Keratinocyte (primary cell): ENCODE results near the gene CREBL2. TPM values are rescaled to one million over a fixed set of nuclear protein-coding genes. Genes with fewer than 3 reads are reported as not detected.
A peak's percentile ranks its signal among the peaks of the same experiment; 100 is the strongest.

Experiments
- DNase-seq: peaks from one replicate; pipeline ENCODE4 v3.0.0-alpha.2; 2011; ENCODE audit warnings: low read depth, missing footprints, low spot score
- FAIRE-seq: peaks from 2 replicates; lab custom pipeline; 2011; peaks lifted over from hg19 to GRCh38; lab: Jason Lieb, UNC
- H2AFZ ChIP-seq: 2 replicates; pipeline ENCODE4 v1.6.0; 2012; ENCODE audit warnings: low read length, control low read depth, inconsistent platforms; ENCODE audit not compliant: control insufficient read depth
- H3K27ac ChIP-seq: 2 replicates; pipeline ENCODE4 v1.5.1; 2011; ENCODE audit warnings: low read length; ENCODE audit not compliant: control insufficient read depth, insufficient read depth
- H3K27me3 ChIP-seq: 3 replicates; pipeline ENCODE4 v1.6.0; 2011; ENCODE audit warnings: low read length; ENCODE audit not compliant: control insufficient read depth, insufficient read depth; ENCODE audit errors: extremely low read depth
- H3K36me3 ChIP-seq, 2 experiments: 2 replicates in 1 of 2; 3 replicates in 1 of 2; pipeline ENCODE4 v1.5.1; 2011; ENCODE audit warnings: low read length in 2 of 2, mild to moderate bottlenecking in 1 of 2; ENCODE audit not compliant: control insufficient read depth in 2 of 2, insufficient read depth in 2 of 2; ENCODE audit errors: extremely low read depth in 1 of 2
- H3K4me1 ChIP-seq: 3 replicates; pipeline ENCODE4 v1.5.1; 2011; ENCODE audit warnings: low read length; ENCODE audit not compliant: control insufficient read depth, insufficient read depth; ENCODE audit errors: extremely low read depth
- H3K4me2 ChIP-seq: 3 replicates; pipeline ENCODE4 v1.6.0; 2011; ENCODE audit warnings: low read depth, low read length; ENCODE audit not compliant: control insufficient read depth, insufficient read depth; ENCODE audit errors: extremely low read depth
- H3K4me3 ChIP-seq, 3 experiments: fragments of 200-600 bp in 1 of 3; sonication (generic) in 1 of 3; 2 replicates in 2 of 3; 3 replicates in 1 of 3; pipeline ENCODE4 v1.5.1; 2011 to 2016; ENCODE audit warnings: low read length in 3 of 3, mild to moderate bottlenecking in 3 of 3, control low read depth in 2 of 3, inconsistent platforms in 1 of 3, low read depth in 1 of 3, mixed read lengths in 1 of 3, mixed run types in 1 of 3, moderate library complexity in 1 of 3; ENCODE audit not compliant: control insufficient read depth in 2 of 3, insufficient read depth in 2 of 3; ENCODE audit errors: extremely low read depth in 1 of 3
- H3K79me2 ChIP-seq: 2 replicates; pipeline ENCODE4 v1.6.0; 2012; ENCODE audit warnings: low read length; ENCODE audit not compliant: control insufficient read depth, insufficient read depth
- H3K9ac ChIP-seq: 3 replicates; pipeline ENCODE4 v1.6.0; 2011; ENCODE audit warnings: low read length; ENCODE audit not compliant: control insufficient read depth, insufficient read depth; ENCODE audit errors: extremely low read depth
- H3K9me1 ChIP-seq: 3 replicates; pipeline ENCODE4 v1.6.0; 2011; ENCODE audit warnings: low read length; ENCODE audit not compliant: control insufficient read depth, insufficient read depth; ENCODE audit errors: extremely low read depth
- H3K9me3 ChIP-seq: 2 replicates; pipeline ENCODE4 v1.5.1; 2012; ENCODE audit warnings: low read depth, low read length; ENCODE audit not compliant: control insufficient read depth
- H4K20me1 ChIP-seq: 3 replicates; pipeline ENCODE4 v1.6.0; 2011; ENCODE audit warnings: low read length; ENCODE audit not compliant: control insufficient read depth, insufficient read depth; ENCODE audit errors: extremely low read depth
- EZH2 ChIP-seq: IDR thresholded peaks from one replicate; pipeline ENCODE4 v1.6.1; 2012; ENCODE audit warnings: inconsistent platforms, mild to moderate bottlenecking, low read length, moderate library complexity
- dilution Hi-C: fragments of 300-500 bp; cut with MboI; formaldehyde crosslinking; loops from one replicate; pipeline ENCODE4 v1.7.0; 2020; ENCODE audit warnings: low sequenced_read_pairs; ENCODE audit not compliant: extremely low pct_ligation_motif_present
- polyA plus RNA-seq, 5 experiments: library from polyadenylated mRNA; depleted of rRNA in 3 of 5; stranded (reverse) in 3 of 5; stranded (forward) in 1 of 5; unstranded in 1 of 5; fragments of >200 nt; gene quantifications; 1 replicate in 1 of 5; 2 replicates in 3 of 5; 3 replicates in 1 of 5; pipeline versions ENCODE4 v1.2.1 to v1.2.3, GENCODE V29; 2011 to 2012; ENCODE audit warnings: missing spikeins in 2 of 5, low read depth in 1 of 5, low replicate concordance in 1 of 5
- TF ChIP-seq, protein P1 (sequence below), 3 experiments: IDR thresholded peaks in 1 of 3; conservative IDR thresholded peaks in 1 of 3; optimal IDR thresholded peaks in 1 of 3; 2 replicates in 2 of 3; 3 replicates in 1 of 3; pipeline versions ENCODE3 to v1.5.1; 2011; ENCODE audit warnings: low read length in 3 of 3, mild to moderate bottlenecking in 3 of 3, moderate library complexity in 2 of 3, control low read depth in 1 of 3, inconsistent platforms in 1 of 3; ENCODE audit not compliant: insufficient read depth in 2 of 3; ENCODE audit errors: extremely low read depth in 1 of 3

Gene CREBL2
- polyA plus RNA-seq, 1 donor (not counting 4 experiments of a cell fraction or from before 2014, with no cell fraction given), result 15.8 TPM

DNA sequence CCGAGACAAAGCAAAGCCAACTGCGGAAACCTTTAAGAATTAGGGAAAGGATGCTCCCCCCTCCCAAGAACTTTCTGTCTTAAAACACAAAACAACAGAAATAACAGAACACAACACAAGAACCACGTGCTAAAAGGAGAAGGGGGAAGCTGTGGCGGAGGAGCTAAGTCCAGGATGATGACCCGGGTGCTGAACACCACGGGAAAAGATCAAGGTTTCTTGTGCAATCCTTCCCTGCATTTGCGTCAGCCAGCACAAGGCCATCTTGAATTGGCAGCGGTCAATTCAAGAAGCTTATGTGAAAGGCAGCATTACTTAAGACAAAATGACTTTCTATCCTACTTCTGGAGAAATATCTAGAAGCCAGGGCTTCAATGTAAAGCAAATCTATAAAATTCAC is 11.0 kb upstream of the CREBL2 start:
- Histone ChIP-seq H3K9me1 (no peaks in the 10 kb centered on the region), H3K36me3 (no peaks in the 10 kb centered on the region), H3K27me3 (no peaks in the 10 kb centered on the region), H3K9ac (no peak overlapping the region), H4K20me1 (no peaks in the 10 kb centered on the region), H3K27ac (no peak overlapping the region), H2AFZ (peak overlapping the region; percentile 4), H3K4me3 (no peak overlapping the region), H3K4me2 (no peak overlapping the region), H3K9me3 (no peaks in the 10 kb centered on the region), H3K4me1 (peaks cover 12% of the 10 kb centered on the region), H3K79me2 (no peaks in the 10 kb centered on the region)
- dilution Hi-C loops, result no loop called here
- no peak for TF ChIP-seq EZH2
- TF ChIP-seq, protein P1, sequence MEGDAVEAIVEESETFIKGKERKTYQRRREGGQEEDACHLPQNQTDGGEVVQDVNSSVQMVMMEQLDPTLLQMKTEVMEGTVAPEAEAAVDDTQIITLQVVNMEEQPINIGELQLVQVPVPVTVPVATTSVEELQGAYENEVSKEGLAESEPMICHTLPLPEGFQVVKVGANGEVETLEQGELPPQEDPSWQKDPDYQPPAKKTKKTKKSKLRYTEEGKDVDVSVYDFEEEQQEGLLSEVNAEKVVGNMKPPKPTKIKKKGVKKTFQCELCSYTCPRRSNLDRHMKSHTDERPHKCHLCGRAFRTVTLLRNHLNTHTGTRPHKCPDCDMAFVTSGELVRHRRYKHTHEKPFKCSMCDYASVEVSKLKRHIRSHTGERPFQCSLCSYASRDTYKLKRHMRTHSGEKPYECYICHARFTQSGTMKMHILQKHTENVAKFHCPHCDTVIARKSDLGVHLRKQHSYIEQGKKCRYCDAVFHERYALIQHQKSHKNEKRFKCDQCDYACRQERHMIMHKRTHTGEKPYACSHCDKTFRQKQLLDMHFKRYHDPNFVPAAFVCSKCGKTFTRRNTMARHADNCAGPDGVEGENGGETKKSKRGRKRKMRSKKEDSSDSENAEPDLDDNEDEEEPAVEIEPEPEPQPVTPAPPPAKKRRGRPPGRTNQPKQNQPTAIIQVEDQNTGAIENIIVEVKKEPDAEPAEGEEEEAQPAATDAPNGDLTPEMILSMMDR (optimal IDR thresholded peaks at IDR 0.05 in 1 of 3, IDR thresholded peaks at IDR 0.05 in 1 of 3, conservative IDR thresholded peaks at IDR 0.05 in 1 of 3; ENCODE audit: extremely low read depth in 1 of 3, insufficient read depth in 2 of 3, low read length in 3 of 3), result no peak
- DNase-seq (no peak), FAIRE-seq (no peak)

DNA sequence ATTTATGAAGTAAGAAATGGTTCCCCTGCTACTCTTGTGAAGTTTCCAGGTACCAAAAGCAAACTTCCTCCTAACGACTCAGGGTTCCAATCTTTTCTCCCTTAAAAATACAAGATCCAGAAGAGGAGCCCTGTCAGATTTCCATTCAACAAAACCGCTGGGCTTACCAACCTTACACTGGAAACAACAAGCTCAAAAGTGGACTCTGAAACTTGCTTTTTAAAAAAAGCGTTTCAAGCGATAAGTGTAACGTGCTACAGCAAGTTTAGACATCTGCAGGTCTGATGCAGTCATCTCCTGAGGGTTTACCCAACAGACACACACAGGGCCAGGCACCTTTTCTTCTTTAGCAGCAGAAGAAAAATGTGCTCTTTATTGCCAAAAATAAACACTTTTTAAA is 6.9 kb upstream of the CREBL2 start:
- dilution Hi-C loops, result no loop called here
- H3K4me2 ChIP-seq, result peak overlapping the region; percentile 65
- no peaks in the 10 kb centered on the region for H3K9me1 ChIP-seq
- peak; percentile 88 for FAIRE-seq
- H3K9me3 ChIP-seq, result no peaks in the 10 kb centered on the region
- H3K36me3 ChIP-seq, result no peaks in the 10 kb centered on the region
- DNase-seq, result no peak
- H4K20me1 ChIP-seq, result no peaks in the 10 kb centered on the region
- no peak for TF ChIP-seq EZH2
- TF ChIP-seq, protein P1 (optimal IDR thresholded peaks at IDR 0.05 in 1 of 3, IDR thresholded peaks at IDR 0.05 in 1 of 3, conservative IDR thresholded peaks at IDR 0.05 in 1 of 3; ENCODE audit: extremely low read depth in 1 of 3, insufficient read depth in 2 of 3, low read length in 3 of 3), result no peak
- H3K4me1 ChIP-seq, result peaks cover 30% of the 10 kb centered on the region
- H3K79me2 ChIP-seq, result no peaks in the 10 kb centered on the region
- H3K4me3 ChIP-seq, result no peak overlapping the region
- H3K27me3 ChIP-seq, result no peaks in the 10 kb centered on the region
- H3K27ac ChIP-seq, result peak overlapping the region; percentile 68
- peak overlapping the region; percentile 71 for H3K9ac ChIP-seq
- H2AFZ ChIP-seq, result peak overlapping the region; percentile 72
